GM18907 (cell line): ENCODE results near the gene HBD.
"Not testable (repeated sequence)": the region's sequence is repeated elsewhere in the genome, so short reads cannot be mapped to it uniquely, and the experiment has no call there.

Source experiments
- ATAC-seq: cut with Tn5 transposase; IDR thresholded peaks from one replicate; pipeline ENCODE4 v1.9.1; 2021; ENCODE audit warnings: mild to moderate bottlenecking, moderate library complexity; ENCODE audit not compliant: unreplicated experiment

The HBD gene

DNA sequence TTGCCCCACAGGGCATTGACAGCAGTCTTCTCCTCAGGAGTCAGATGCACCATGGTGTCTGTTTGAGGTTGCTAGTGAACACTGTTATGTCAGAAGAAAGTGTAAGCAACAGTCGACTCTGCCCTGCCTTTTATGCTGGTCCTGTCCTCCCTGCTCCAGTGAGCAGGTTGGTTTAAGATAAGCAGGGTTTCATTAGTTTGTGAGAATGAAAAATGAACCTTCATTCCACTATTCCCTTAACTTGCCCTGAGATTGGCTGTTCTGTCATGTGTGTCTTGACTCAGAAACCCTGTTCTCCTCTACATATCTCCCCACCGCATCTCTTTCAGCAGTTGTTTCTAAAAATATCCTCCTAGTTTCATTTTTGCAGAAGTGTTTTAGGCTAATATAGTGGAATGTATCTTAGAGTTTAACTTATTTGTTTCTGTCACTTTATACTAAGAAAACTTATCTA, at the start of gene HBD:
HBD (minus strand) TSS at position 103 of the 454 bp plus-strand sequence; CDS start at position 53, 50 bp downstream.
- ATAC-seq = peak; percentile 78

DNA sequence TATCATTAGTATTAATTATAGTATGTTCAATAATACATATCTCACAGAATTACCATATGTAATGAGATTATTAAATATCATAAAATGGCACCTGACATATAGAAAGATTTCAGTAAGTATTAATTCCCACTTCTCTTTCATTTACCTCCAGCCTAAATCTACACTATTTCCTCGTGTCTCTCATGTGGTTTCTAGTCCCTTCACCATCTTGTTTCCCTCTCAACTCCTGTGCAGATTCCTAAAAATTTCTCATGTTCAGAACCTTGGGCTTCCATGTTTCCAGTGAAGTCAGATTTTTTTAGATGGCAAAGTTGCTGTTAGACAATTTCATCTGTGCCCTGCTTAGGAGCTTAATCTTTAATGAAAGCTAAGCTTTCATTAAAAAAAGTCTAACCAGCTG, 49.6 kb upstream of the HBD start:
- no peak for ATAC-seq

DNA sequence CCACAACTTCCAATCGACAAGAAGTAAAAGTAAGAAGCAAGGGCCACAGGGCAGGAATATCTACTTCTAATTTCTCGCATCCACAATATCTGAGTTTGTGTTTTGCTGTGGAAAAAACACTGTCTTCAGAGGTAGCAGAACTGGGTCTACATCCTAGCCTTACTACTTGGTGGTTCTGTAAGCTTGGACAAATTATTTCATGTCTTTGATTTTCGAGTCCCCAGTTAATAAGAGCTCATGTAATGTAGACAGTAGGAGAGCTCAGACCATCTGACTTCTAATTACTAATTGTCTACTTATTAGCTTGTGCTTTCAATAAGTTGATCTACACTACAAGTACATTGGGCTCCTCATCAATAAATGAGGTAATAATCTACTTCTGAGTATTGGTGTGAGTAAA, 48.8 kb upstream of the HBD start:
- ATAC-seq = no peak

DNA sequence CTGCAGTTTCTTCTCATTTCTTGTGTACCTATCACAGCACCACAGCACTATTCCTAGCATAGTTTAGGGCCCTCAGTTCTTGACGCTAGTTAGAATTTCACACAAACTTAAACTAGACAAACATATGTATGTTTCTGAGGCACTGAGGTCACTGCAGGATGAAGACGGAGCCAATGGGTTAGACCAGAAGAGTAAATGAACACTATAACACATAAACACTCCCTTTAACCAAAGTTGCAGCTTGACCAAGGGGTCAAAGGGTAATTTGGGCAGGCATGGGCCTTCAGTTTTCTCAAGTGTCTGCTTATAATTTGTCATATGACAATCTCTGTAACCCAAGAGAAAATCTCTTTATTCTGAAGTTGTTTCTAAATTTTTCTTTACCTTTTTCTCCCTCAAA, 48.3 kb upstream of the HBD start:
- ATAC-seq = no peak

DNA sequence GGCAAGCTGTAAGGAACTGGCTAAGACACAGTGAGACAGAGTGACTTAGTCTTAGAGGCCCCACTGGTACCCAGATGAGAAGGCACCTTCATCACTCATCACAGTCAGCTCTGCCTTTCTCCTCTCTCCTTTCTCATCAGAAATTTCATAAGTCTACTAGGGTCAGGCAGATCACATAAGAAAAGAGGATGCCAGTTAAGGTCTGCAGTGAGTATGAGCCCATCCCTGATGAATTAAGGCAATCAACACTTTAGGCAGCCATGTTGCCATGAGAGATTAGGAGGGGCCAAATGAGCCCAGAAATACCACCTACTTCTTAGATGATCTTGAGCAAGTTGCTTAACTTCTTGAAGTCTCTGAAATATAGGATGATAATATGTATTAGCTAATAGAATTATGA, 47.3 kb upstream of the HBD start:
- ATAC-seq = no peak

DNA sequence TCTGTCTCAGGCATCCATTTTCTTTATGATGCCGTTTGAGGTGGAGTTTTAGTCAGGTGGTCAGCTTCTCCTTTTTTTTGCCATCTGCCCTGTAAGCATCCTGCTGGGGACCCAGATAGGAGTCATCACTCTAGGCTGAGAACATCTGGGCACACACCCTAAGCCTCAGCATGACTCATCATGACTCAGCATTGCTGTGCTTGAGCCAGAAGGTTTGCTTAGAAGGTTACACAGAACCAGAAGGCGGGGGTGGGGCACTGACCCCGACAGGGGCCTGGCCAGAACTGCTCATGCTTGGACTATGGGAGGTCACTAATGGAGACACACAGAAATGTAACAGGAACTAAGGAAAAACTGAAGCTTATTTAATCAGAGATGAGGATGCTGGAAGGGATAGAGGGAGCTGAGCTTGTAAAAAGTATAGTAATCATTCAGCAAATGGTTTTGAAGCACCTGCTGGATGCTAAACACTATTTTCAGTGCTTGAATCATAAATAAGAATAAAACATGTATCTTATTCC, 46.4 kb upstream of the HBD start:
- ATAC-seq = peak; percentile 95

DNA sequence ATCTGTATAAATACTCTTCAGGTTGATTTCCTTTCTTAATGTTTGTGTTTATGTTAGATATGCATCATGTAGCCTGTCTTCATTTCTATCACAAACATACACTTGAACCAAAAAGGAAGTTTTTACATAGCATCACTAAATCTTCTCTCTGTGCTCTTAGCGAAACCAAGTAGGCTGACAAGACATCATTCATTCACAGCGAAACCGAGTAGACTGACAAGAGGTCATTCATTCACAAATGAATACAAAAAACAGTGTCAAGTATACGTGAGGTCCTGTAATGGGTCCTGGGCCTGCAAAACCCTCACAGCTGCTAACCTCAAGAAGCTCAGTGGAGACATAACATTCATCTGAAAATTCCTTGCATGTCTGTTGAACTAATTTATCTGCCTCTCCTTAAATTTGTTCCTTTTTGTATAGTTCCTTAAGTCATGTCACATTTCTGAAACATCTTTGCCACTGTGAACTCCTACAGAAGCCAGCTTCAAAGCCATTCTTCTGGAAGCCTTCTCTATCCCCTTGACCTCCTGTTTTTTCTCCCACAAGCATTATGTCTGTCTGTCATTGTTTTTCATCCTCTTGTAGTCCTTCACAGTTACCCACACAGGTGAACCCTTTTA, 45.3 kb upstream of the HBD start:
- no peak for ATAC-seq

DNA sequence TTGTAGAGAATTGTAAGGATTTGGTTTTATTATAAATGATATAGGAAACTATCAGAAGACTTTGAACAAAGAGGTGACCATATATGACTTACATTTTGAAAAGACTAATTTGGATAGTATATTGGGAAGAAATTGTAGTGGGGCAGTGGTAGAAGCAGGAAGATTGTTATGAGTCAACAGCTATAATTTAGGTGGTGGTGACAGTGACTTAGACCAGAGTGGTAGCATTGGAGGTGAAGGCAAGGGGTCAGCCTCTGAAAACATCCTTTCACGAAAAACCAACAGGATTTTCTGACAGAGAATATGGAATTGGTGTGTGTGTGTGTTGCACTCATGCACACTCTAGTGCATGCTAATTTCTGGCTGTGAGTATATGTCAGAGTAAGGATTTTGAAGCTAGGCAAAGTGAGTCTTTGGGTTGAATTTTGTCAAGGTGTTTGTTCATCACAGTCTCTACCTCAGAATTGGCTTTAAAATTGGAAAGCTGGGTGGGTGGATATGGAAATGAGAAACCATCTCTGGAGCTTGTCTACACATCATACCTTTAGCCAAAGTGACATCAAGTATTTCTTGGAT, 43.6 kb upstream of the HBD start:
- ATAC-seq = peak; percentile 78

DNA sequence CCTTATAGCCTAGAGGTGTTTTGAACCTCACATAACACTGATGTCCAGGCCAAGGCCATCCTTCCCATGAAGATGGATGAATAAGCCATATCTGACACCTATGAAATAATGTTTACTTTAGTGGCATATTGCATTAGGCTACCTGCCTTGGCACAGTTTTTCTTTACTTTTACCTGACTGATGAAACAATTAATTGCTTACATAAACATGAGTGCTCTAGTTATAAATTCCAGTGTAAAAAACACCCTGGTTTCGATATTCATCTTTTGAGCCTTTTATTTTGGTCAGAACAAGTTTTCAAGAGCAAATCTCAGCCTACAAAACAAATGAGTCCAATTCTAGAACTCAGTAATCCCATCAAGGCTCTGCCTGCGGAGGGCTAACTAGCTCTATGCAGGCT, 42.4 kb upstream of the HBD start:
- ATAC-seq = no peak

DNA sequence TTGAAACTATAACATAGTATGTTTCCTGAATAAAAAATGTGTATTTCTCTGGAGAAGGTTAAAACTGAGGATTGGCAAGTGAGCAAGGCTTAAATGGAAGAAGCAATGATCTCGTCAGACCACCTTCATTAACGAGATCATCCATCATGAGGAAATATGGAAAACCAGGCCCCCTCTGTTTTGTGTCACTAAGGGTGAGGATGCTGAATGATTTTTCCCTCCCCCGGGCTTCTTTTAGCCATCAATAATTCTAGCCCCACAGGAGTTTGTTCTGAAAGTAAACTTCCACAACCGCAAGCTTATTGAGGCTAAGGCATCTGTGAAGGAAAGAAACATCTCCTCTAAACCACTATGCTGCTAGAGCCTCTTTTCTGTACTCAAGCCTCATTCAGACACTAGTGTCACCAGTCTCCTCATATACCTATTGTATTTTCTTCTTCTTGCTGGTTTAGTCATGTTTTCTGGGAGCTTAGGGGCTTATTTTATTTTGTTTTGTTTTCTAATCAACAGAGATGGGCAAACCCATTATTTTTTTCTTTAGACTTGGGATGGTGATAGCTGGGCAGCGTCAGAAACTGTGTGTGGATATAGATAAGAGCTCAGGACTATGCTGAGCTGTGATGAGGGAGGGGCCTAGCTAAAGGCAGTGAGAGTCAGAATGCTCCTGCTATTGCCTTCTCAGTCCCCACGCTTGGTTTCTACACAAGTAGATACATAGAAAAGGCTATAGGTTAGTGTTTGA, 41.3 kb upstream of the HBD start:
- no peak for ATAC-seq

DNA sequence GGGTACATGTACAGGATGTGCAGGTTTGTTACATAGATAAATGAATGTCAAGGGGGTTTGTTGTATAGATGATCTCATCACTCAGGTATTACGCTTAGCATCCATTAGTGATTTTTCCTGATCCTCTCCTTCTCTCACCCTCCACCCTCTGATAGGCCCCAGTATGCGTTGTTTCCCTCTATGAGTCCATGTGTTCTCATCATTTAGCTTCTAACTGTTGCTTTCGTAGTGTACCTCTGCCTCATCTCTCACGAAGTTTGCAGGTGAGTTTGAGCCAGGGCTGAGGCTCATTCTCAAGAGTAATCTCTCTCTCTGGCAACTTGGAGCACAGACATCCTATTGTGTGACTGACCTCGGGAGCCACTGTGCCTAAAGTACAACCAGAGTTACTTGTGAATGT, 40.1 kb upstream of the HBD start:
- no peak for ATAC-seq

DNA sequence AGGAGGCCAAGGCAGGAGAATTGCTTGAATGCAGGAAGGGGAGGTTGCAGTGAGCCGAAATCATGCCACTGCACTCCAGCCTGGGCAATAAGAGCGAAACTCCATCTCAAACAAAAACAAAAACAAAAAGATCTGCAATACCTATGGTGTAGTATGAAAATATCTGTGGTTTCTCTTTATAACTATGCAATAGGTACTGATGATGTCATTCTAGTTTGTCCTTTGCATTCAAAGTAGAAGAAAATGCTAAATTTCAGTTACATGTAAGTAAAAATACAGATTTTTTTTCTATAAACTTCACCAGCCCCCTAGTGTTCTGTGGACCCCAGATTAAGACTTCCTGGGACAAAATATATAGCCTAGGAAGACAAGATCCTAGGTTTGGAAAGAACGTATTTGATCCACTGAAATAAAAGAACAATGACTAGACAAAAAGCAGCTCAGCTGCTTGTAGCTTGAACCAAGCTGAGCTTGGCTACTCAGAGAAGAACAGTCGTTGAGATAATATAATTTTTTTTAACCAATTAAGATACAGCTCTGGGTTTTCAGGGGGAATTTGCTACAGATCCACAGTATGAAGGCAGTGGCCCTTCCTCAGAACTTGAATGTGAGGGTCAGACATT, 38.2 kb upstream of the HBD start:
- ATAC-seq = no peak

DNA sequence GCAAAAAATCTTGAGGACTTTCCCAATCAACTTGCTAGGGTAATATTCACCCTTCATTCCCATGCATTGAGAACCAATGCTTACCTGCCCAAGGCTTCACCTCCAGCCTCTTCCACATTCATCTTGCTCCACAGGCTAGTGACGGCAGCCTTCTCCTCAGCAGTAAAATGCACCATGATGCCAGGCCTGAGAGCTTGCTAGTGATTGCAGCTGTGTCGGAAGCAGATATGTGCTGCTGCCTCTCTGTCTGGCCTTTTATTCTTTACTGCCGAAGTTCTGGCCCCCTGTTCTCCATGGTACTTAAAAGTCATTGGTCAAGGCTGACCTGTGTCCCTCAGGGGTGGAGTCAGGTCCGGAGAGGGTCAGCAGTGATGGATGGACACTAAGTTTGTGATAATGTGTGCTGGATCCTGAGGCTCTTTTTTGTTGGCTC, 35.4 kb upstream of the HBD start, which contains the start of gene HBE1:
HBE1 (minus strand) TSS at position 231 of the 433 bp plus-strand sequence; CDS start at position 176, 55 bp downstream.
- no peak for ATAC-seq

DNA sequence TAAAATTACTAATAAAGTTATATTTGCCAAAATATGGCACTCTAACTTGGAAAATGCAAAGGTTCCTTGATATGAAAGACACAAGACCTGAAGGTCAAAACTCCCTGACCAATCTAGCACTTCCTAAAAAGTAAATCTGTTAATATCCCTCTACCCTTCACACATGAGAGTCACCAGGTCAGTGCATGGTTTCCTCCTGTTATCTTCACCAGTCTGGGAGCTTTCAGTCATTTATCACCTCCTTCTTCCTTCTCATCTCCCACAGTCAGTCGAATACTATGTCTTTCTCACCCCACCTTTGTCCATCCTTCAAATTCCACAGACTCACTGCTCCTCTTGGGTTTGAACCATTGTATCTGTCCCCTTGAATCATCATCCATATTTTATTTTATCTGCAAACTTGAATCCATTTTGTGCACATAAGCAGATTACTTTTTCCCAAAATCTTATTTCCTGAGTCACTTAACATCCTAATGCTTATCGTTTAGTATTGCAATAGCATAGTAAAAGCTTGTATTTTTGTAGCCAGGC, 32.8 kb upstream of the HBD start:
- no peak for ATAC-seq

DNA sequence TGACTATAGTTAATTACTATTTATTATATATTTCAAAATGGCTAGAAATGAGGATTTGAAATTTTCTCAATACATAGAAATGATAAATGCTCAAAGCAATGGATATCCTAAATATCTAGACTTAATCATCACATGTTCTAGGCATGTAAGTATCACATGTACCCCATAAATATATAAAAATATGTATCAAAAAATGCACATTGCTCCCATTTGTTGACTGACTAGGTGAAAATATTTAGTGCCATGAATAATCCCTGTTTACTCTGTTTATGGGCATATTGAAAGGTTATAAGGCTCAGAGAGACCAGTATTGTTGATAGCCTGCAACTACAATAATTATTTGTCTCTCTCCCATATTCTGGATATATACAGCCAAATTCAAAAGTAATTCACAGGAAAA, 32.3 kb upstream of the HBD start:
- no peak for ATAC-seq

DNA sequence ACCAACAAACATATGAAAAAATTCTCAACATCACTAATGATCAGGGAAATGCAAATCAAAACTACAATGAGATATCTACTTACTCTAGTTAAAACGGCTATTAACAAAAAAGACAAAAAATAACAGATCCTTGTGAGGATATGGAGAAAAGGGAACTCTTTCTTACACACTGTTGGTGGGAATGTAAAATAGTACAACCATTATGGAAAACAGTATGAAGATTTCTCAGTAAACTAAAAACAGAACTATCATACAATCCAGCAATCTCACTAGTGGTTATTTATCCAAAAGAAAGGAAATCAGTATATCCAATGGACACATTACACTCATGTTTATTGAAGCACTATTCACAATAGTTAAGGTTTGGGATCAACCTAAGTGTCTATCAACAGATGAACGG, 31.5 kb upstream of the HBD start:
- ATAC-seq = no peak

DNA sequence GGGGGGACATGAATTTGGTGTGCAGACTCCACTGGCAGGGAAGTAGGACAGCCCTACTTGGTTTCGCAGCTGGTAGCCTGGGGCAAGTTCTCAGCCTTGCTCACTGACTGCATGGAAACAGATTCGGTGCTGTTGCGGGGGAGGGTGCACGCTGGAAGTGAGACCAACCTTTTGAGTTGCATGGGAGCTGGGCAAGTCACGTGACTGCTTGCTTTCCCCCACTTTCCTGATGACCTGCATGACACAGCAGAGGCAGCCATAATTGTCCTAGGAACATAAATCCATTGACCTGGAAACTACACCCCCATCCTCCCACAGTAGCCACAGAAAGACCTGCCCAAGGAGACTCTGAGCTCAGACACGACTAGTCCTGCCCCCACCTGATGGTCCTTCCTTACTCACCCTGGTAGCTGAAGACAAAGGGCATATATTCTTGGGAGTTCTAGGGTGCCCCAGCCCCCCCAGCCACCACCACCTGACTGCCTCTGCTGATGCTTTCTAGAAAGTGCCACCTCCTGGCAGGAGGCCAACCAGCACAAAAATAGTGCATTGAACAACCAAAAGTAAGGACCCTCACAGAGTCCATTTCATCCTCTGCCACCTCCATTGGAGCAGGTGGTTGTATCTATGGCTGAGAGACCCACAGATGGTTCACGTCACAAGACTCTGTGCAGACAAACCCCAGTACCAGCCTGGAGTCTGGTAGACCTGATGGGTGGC, 24.4 kb upstream of the HBD start:
- ATAC-seq = no peak

DNA sequence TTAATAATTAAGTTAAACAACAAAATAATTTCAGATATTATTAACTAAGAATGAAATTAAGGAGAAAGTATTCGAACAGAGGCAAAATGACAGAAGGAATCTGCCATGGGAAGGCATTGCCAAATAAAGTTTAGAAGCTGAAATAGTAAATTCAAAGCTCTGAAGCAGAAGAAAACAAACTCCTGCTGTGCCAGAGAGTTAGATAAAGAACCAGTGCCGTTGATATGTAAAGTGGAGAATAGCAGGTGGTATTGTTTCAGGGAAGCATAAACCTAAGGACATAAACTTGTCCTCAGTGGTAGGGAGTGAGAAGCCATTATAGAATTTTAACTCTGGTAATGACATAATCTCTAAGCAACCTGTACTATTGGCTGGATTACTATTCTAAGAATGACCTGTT, 23.0 kb upstream of the HBD start:
- no peak for ATAC-seq

DNA sequence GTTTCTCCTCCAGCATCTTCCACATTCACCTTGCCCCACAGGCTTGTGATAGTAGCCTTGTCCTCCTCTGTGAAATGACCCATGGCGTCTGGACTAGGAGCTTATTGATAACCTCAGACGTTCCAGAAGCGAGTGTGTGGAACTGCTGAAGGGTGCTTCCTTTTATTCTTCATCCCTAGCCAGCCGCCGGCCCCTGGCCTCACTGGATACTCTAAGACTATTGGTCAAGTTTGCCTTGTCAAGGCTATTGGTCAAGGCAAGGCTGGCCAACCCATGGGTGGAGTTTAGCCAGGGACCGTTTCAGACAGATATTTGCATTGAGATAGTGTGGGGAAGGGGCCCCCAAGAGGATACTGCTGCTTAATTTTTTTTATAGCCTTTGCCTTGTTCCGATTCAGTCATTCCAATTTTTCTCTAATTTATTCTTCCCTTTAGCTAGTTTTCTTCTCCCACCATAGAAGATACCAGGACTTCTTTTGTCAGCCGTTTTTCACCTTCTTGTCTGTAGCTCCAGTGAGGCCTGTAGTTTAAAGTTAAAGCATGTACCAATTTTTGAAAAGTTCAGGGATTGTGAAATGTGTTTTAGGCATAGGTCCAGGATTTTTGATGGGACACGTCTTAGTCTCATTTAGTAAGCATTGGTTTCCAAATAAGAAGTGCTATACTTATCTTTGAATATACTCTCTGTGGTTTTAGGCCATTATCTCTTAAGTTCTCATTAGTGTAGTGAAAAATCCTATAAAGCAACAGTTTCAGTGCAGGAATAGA, 20.5 kb upstream of the HBD start, which contains the start of gene HBG2:
HBG2 (minus strand) TSS at position 136 of the 768 bp plus-strand sequence; CDS start at position 83, 53 bp downstream.
- ATAC-seq = not testable (repeated sequence)

DNA sequence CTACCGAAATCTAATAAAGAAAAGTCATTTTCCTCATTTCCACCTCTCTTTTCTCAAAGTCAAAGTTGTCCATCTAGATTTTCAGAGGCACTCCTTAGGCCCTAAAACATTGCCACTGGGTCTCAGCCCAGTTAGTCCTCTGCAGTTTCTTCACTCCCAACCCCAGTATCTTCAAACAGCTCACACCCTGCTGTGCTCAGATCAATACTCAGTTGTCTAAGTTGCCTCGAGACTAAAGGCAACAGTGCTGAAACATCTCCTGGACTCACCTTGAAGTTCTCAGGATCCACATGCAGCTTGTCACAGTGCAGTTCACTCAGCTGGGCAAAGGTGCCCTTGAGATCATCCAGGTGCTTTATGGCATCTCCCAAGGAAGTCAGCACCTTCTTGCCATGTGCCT, 19.7 kb upstream of the HBD start:
- ATAC-seq = not testable (repeated sequence)
